DOHH2 (cell line): ENCODE measurements around the gene ONECUT3.

Experiments
- EZH2phosphoT487 ChIP-seq: fragments of 200-600 bp; sonication (generic); IDR thresholded peaks from 2 replicates; pipeline ENCODE4 v1.6.1; 2017; ENCODE audit warnings: borderline replicate concordance, mild to moderate bottlenecking, antibody characterized with exemption, low read length, moderate library complexity, mixed read lengths
- TF ChIP-seq, protein P1 (sequence below): fragments of 200-600 bp; sonication (generic); IDR thresholded peaks from one replicate; pipeline ENCODE4 v1.5.1; 2014; ENCODE audit warnings: antibody characterized with exemption, mild to moderate bottlenecking, low read depth, low read length; ENCODE audit not compliant: poor library complexity, severe bottlenecking

DNA sequence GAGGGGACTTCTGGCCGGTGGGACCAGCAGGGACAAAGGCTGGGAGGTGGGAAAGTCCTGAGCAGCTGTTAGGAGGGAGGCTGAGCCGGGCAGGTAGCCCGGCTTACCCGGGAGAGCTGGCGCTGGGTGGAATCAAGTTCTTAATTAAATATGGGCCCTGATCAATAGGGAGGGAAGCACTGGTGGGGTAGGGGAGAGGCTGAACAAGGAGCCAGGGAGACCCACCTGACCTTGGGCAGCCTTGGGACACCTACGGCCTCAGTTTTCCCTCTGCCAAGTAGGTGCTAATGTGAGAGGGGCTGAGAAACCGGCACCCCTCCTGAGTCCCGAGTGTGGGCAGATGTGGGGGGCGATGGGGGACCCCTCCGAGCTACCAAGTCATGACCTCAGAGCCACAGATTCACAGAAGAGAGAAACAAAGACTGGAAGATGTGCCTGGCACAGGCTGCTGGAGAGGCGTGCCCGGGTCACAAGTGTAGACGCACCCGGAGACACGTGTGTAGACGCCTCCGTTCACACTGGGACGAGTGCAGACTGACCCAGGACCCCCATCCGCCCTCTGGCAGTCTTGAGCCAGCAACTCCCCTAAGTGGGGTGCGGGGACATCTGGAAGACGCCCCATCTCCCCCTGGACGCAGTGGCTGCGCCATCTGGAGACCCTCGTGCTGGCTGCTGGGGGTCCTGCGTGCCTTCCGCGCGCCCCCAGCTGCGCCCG lies 8.4 kb downstream of the ONECUT3 start:
- TF ChIP-seq, protein P1, sequence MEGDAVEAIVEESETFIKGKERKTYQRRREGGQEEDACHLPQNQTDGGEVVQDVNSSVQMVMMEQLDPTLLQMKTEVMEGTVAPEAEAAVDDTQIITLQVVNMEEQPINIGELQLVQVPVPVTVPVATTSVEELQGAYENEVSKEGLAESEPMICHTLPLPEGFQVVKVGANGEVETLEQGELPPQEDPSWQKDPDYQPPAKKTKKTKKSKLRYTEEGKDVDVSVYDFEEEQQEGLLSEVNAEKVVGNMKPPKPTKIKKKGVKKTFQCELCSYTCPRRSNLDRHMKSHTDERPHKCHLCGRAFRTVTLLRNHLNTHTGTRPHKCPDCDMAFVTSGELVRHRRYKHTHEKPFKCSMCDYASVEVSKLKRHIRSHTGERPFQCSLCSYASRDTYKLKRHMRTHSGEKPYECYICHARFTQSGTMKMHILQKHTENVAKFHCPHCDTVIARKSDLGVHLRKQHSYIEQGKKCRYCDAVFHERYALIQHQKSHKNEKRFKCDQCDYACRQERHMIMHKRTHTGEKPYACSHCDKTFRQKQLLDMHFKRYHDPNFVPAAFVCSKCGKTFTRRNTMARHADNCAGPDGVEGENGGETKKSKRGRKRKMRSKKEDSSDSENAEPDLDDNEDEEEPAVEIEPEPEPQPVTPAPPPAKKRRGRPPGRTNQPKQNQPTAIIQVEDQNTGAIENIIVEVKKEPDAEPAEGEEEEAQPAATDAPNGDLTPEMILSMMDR, result no peak
- TF ChIP-seq EZH2phosphoT487, result no peak
